Measurements from ENCODE around the gene PLEKHG7.

PLEKHG7 gene

GRCh38 chr12:92784356-92784755 lies 81.6 kb downstream of the PLEKHG7 start:
- H3K9ac ChIP-seq (ENCODE audit: low read length): no peak overlapping the region
- TF ChIP-seq CTCF (IDR thresholded peaks at IDR 0.05; ENCODE audit: low read length) (no peak), EZH2 (IDR thresholded peaks at IDR 0.05; ENCODE audit: borderline replicate concordance, low read length) (no peak)
- H2AFZ ChIP-seq (ENCODE audit: low read length): no peak overlapping the region
- H3K4me1 ChIP-seq (ENCODE audit: insufficient read depth, low read length, severe bottlenecking): no peaks in the 10 kb centered on the region
- H3F3A ChIP-seq (ENCODE audit: insufficient read depth, low read length): peaks cover 3% of the 10 kb centered on the region; the same call in 1 of the 2 replicates
- peaks cover 12% of the 10 kb centered on the region; the same call in 1 of the 2 replicates for H3K36me3 ChIP-seq (ENCODE audit: insufficient read depth, low read length)
- H3K27me3 ChIP-seq (ENCODE audit: insufficient read depth, low read length): no peaks in the 10 kb centered on the region
- no peak overlapping the region for H3K4me2 ChIP-seq (ENCODE audit: low read length)
- no peaks in the 10 kb centered on the region for H4K20me1 ChIP-seq (ENCODE audit: insufficient read depth, low read length)
- no peak overlapping the region for H3K27ac ChIP-seq (ENCODE audit: low read depth, low read length, poor library complexity, severe bottlenecking)
- H3K9me2 ChIP-seq (ENCODE audit: low read depth, low read length): no peaks in the 10 kb centered on the region
- no peaks in the 10 kb centered on the region for H3K9me3 ChIP-seq (ENCODE audit: low read length)
- no peaks in the 10 kb centered on the region for H3K79me2 ChIP-seq (ENCODE audit: insufficient read depth, low read length)
- no peak overlapping the region for H3K4me3 ChIP-seq (ENCODE audit: low read depth, low read length, poor library complexity, severe bottlenecking)

GRCh38 chr12:92784797-92785562 lies 82.2 kb downstream of the PLEKHG7 start:
- Histone ChIP-seq H3K9me2 (ENCODE audit: low read depth, low read length) (no peaks in the 10 kb centered on the region), H3K27me3 (ENCODE audit: insufficient read depth, low read length) (no peaks in the 10 kb centered on the region), H3K36me3 (ENCODE audit: insufficient read depth, low read length) (peaks cover 8% of the 10 kb centered on the region), H2AFZ (ENCODE audit: low read length) (no peak overlapping the region), H3K9me3 (ENCODE audit: low read length) (no peaks in the 10 kb centered on the region), H3K4me1 (ENCODE audit: insufficient read depth, low read length, severe bottlenecking) (no peaks in the 10 kb centered on the region), H3F3A (ENCODE audit: insufficient read depth, low read length) (peaks cover 3% of the 10 kb centered on the region; the same call in 1 of the 2 replicates), H3K4me3 (ENCODE audit: low read depth, low read length, poor library complexity, severe bottlenecking) (no peak overlapping the region), H3K9ac (ENCODE audit: low read length) (no peak overlapping the region), H3K27ac (ENCODE audit: low read depth, low read length, poor library complexity, severe bottlenecking) (no peak overlapping the region), H3K79me2 (ENCODE audit: insufficient read depth, low read length) (no peaks in the 10 kb centered on the region), H4K20me1 (ENCODE audit: insufficient read depth, low read length) (no peaks in the 10 kb centered on the region), H3K4me2 (ENCODE audit: low read length) (no peak overlapping the region)
- TF ChIP-seq EZH2 (IDR thresholded peaks at IDR 0.05; ENCODE audit: borderline replicate concordance, low read length): no peak
- peak; percentile 70 for TF ChIP-seq CTCF (IDR thresholded peaks at IDR 0.05; ENCODE audit: low read length)

- no peak for TF ChIP-seq CTCF (IDR thresholded peaks at IDR 0.05; ENCODE audit: low read length)
- TF ChIP-seq EZH2 (IDR thresholded peaks at IDR 0.05; ENCODE audit: borderline replicate concordance, low read length): no peak
- Histone ChIP-seq H3F3A (ENCODE audit: insufficient read depth, low read length) (peaks cover 3% of the 10 kb centered on the region; the same call in 1 of the 2 replicates), H3K27me3 (ENCODE audit: insufficient read depth, low read length) (no peaks in the 10 kb centered on the region), H3K27ac (ENCODE audit: low read depth, low read length, poor library complexity, severe bottlenecking) (no peak overlapping the region), H3K9ac (ENCODE audit: low read length) (no peak overlapping the region), H3K4me3 (ENCODE audit: low read depth, low read length, poor library complexity, severe bottlenecking) (no peak overlapping the region), H4K20me1 (ENCODE audit: insufficient read depth, low read length) (no peaks in the 10 kb centered on the region), H3K9me2 (ENCODE audit: low read depth, low read length) (no peaks in the 10 kb centered on the region), H3K9me3 (ENCODE audit: low read length) (no peaks in the 10 kb centered on the region), H3K36me3 (ENCODE audit: insufficient read depth, low read length) (peaks cover 12% of the 10 kb centered on the region), H3K4me2 (ENCODE audit: low read length) (no peak overlapping the region), H3K4me1 (ENCODE audit: insufficient read depth, low read length, severe bottlenecking) (no peaks in the 10 kb centered on the region), H3K79me2 (ENCODE audit: insufficient read depth, low read length) (no peaks in the 10 kb centered on the region), H2AFZ (ENCODE audit: low read length) (no peak overlapping the region)
Measured at GRCh38 chr12:92785563-92785950, 82.8 kb downstream of the PLEKHG7 start.

Data from OCI-LY1 (cell line).